ENCODE data around the gene SYK.

The SYK gene

DNA sequence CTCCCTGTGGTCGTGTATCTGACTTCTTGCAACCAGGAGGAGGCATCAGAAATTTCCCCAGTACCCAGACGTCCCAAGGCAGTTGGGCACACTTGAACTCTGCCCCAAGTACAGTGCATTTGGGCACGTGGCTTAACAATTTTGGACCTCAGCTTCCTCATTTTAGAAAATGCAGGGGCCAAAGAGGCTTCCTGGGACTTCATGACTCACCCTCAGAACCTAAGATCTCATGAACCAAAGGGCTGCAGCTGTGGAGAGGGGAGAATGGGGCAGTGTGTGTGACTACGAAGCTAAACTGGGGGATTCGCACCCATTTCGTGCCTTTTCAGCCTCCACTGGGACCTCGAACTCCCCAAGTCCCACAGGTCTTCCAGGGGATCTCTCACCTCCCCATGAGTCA is 59.2 kb downstream of the SYK start (continued):
- TF ChIP-seq PRDM6 (tag by site-specific recombination; IDR thresholded peaks at IDR 0.05): no peak
- TF ChIP-seq, protein P1, sequence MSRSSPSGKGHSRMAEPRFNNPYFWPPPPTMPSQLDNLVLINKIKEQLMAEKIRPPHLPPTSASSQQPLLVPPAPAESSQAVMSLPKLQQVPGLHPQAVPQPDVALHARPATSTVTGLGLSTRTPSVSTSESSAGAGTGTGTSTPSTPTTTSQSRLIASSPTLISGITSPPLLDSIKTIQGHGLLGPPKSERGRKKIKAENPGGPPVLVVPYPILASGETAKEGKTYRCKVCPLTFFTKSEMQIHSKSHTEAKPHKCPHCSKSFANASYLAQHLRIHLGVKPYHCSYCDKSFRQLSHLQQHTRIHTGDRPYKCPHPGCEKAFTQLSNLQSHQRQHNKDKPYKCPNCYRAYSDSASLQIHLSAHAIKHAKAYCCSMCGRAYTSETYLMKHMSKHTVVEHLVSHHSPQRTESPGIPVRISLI (tag by site-specific recombination; IDR thresholded peaks at IDR 0.05): no peak

GRCh38 chr9:90861380-90861779 is 59.8 kb downstream of the SYK start:
- POLR2A ChIA-PET: no interaction called here
- no peaks in the 10 kb centered on the region for H3K4me1 ChIP-seq (ENCODE audit: control insufficient read depth, insufficient read depth, low read length)
- CTCF ChIA-PET: interaction anchor here (1.2 kb wide), 1 partner anchor 9 kb away, joined by 7 read pairs; no protein-coding TSS in a partner anchor
- H3K9me3 ChIP-seq (ENCODE audit: control insufficient read depth, insufficient read depth, low read depth, low read length): no peaks in the 10 kb centered on the region
- no peak for TF ChIP-seq ZNF76 (tag by site-specific recombination; IDR thresholded peaks at IDR 0.05; ENCODE audit: borderline replicate concordance, low read depth)
- no peak for TF ChIP-seq ZNF146 (tag by site-specific recombination; IDR thresholded peaks at IDR 0.05)
- no peak for TF ChIP-seq ZNF311 (tag by site-specific recombination; IDR thresholded peaks at IDR 0.05; ENCODE audit: borderline replicate concordance)
- TF ChIP-seq ZNF175 (tag by site-specific recombination; IDR thresholded peaks at IDR 0.05): no peak
- no peak for TF ChIP-seq ZNF768 (tag by site-specific recombination; IDR thresholded peaks at IDR 0.05)
- TF ChIP-seq ZBTB1 (tag by site-specific recombination; IDR thresholded peaks at IDR 0.05): no peak
- TF ChIP-seq, protein P2, sequence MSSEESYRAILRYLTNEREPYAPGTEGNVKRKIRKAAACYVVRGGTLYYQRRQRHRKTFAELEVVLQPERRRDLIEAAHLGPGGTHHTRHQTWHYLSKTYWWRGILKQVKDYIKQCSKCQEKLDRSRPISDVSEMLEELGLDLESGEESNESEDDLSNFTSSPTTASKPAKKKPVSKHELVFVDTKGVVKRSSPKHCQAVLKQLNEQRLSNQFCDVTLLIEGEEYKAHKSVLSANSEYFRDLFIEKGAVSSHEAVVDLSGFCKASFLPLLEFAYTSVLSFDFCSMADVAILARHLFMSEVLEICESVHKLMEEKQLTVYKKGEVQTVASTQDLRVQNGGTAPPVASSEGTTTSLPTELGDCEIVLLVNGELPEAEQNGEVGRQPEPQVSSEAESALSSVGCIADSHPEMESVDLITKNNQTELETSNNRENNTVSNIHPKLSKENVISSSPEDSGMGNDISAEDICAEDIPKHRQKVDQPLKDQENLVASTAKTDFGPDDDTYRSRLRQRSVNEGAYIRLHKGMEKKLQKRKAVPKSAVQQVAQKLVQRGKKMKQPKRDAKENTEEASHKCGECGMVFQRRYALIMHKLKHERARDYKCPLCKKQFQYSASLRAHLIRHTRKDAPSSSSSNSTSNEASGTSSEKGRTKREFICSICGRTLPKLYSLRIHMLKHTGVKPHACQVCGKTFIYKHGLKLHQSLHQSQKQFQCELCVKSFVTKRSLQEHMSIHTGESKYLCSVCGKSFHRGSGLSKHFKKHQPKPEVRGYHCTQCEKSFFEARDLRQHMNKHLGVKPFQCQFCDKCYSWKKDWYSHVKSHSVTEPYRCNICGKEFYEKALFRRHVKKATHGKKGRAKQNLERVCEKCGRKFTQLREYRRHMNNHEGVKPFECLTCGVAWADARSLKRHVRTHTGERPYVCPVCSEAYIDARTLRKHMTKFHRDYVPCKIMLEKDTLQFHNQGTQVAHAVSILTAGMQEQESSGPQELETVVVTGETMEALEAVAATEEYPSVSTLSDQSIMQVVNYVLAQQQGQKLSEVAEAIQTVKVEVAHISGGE (tag by site-specific recombination; conservative IDR thresholded peaks at IDR 0.05; ENCODE audit: low read depth): no peak
- TF ChIP-seq ZNF274 (IDR thresholded peaks at IDR 0.05; ENCODE audit: low read length): no peak
- no peak for TF ChIP-seq ZNF274 (tag by site-specific recombination; IDR thresholded peaks at IDR 0.05; ENCODE audit: borderline replicate concordance)
- no peak for TF ChIP-seq ZNF776 (tag by site-specific recombination; IDR thresholded peaks at IDR 0.05; ENCODE audit: borderline replicate concordance)
- peaks cover 0 to 46% of the 10 kb centered on the region in 2 experiments; a peak in 2 of 3 replicates for H3K36me3 ChIP-seq (ENCODE audit: control insufficient read depth in 2 of 2, insufficient read depth in 1 of 2, low read length in 2 of 2)
- H3K4me3 ChIP-seq (ENCODE audit: low read depth, low read length): no peak overlapping the region
- no peak overlapping the region for H3K27ac ChIP-seq (ENCODE audit: extremely low read depth, low read depth, low read length)

- POLR2A ChIA-PET: no interaction called here
These were observed 60.5 kb downstream of the SYK start for GRCh38 chr9:90861826-90862740.

More at GRCh38 chr9:90861826-90862740, 60.5 kb downstream of the SYK start:
- CTCF ChIA-PET: no interaction called here
- no peak overlapping the region for H3K27ac ChIP-seq (ENCODE audit: extremely low read depth, low read depth, low read length)
- H3K4me1 ChIP-seq (ENCODE audit: control insufficient read depth, insufficient read depth, low read length): no peaks in the 10 kb centered on the region
- H3K4me3 ChIP-seq (ENCODE audit: low read depth, low read length): no peak overlapping the region
- peaks cover 0 to 53% of the 10 kb centered on the region in 2 experiments; a peak in 2 of 3 replicates for H3K36me3 ChIP-seq (ENCODE audit: control insufficient read depth in 2 of 2, insufficient read depth in 1 of 2, low read length in 2 of 2)
- TF ChIP-seq ZNF488 (tag by site-specific recombination; IDR thresholded peaks at IDR 0.05): no peak
- TF ChIP-seq, protein P3, sequence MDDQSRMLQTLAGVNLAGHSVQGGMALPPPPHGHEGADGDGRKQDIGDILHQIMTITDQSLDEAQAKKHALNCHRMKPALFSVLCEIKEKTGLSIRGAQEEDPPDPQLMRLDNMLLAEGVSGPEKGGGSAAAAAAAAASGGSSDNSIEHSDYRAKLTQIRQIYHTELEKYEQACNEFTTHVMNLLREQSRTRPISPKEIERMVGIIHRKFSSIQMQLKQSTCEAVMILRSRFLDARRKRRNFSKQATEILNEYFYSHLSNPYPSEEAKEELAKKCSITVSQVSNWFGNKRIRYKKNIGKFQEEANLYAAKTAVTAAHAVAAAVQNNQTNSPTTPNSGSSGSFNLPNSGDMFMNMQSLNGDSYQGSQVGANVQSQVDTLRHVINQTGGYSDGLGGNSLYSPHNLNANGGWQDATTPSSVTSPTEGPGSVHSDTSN (CRISPR knock-in tag; IDR thresholded peaks at IDR 0.05): no peak
- no peak for TF ChIP-seq ZNF354C (tag by site-specific recombination; IDR thresholded peaks at IDR 0.05; ENCODE audit: borderline replicate concordance, low read depth)
- TF ChIP-seq ZNF274 (IDR thresholded peaks at IDR 0.05; ENCODE audit: low read length): no peak
- no peak for TF ChIP-seq ZNF274 (tag by site-specific recombination; IDR thresholded peaks at IDR 0.05; ENCODE audit: borderline replicate concordance)
- no peak for TF ChIP-seq OVOL3 (tag by site-specific recombination; IDR thresholded peaks at IDR 0.05)
- no peak for TF ChIP-seq ZBTB6 (tag by site-specific recombination; IDR thresholded peaks at IDR 0.05)
- no peaks in the 10 kb centered on the region for H3K9me3 ChIP-seq (ENCODE audit: control insufficient read depth, insufficient read depth, low read depth, low read length)

All from HEK293 (cell line).